Measurements from ENCODE around the gene COL17A1. TPM values are rescaled to one million over a fixed set of nuclear protein-coding genes. Genes with fewer than 3 reads are reported as not detected.

COL17A1 gene
- total and polyA plus RNA-seq, 2 donors (not counting 1 experiment from before 2014, with no cell fraction given) = under 0.01 to 0.12 TPM

DNA sequence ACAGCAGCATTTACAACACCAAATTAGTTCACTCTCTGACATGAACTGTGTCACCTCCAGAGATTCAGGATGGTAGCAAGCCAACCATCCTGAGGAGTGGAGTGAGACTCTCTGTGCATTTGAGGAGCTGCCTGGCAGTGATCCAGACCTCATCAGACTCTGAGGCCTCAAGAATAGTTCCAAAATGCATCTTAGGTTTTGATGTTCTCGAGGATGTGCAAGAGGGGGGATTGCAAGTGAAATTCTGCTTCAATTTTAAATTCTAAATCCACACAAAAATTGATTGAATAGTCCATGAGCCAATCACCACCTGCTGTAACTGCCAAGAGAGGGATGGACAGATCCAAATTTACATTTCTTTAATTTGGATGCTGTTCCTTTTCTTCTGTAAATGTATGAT is 69.0 kb downstream of the COL17A1 start:
- no peaks in the 10 kb centered on the region for H3K9me3 ChIP-seq (ENCODE audit: control insufficient read depth, insufficient read depth, low read depth, low read length)
- no peak overlapping the region for H3K27ac ChIP-seq (ENCODE audit: insufficient read depth, low read length)
- H3K9ac ChIP-seq (ENCODE audit: insufficient read depth, low read length) = no peak overlapping the region
- H4K20me1 ChIP-seq (ENCODE audit: control insufficient read depth, extremely low read depth, insufficient read depth, low read length) = no peaks in the 10 kb centered on the region
- DNase-seq (ENCODE audit: low read depth in 2 of 2) = no peak
- no peak overlapping the region for H3K4me2 ChIP-seq (ENCODE audit: extremely low read depth, insufficient read depth, low read length)
- H2AFZ ChIP-seq (ENCODE audit: low read length) = no peak overlapping the region
- no peaks in the 10 kb centered on the region for H3K4me1 ChIP-seq (ENCODE audit: control insufficient read depth, extremely low read depth, insufficient read depth, low read length)
- H3K36me3 ChIP-seq (ENCODE audit: control insufficient read depth, insufficient read depth, low read length) = peaks cover 3% of the 10 kb centered on the region
- no peaks in the 10 kb centered on the region for H3K27me3 ChIP-seq (ENCODE audit: control insufficient read depth, insufficient read depth, low read length)
- no peaks in the 10 kb centered on the region for H3K79me2 ChIP-seq (ENCODE audit: control insufficient read depth, insufficient read depth, low read length)
- H3K4me3 ChIP-seq (replicated peaks in 1 of 4; ENCODE audit: control extremely low read depth in 1 of 4, insufficient read depth in 1 of 4, low read depth in 3 of 4, low read length in 4 of 4) = no peak overlapping the region
- TF ChIP-seq, protein P1, sequence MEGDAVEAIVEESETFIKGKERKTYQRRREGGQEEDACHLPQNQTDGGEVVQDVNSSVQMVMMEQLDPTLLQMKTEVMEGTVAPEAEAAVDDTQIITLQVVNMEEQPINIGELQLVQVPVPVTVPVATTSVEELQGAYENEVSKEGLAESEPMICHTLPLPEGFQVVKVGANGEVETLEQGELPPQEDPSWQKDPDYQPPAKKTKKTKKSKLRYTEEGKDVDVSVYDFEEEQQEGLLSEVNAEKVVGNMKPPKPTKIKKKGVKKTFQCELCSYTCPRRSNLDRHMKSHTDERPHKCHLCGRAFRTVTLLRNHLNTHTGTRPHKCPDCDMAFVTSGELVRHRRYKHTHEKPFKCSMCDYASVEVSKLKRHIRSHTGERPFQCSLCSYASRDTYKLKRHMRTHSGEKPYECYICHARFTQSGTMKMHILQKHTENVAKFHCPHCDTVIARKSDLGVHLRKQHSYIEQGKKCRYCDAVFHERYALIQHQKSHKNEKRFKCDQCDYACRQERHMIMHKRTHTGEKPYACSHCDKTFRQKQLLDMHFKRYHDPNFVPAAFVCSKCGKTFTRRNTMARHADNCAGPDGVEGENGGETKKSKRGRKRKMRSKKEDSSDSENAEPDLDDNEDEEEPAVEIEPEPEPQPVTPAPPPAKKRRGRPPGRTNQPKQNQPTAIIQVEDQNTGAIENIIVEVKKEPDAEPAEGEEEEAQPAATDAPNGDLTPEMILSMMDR (conservative IDR thresholded peaks at IDR 0.05 in 1 of 2, IDR thresholded peaks at IDR 0.05 in 1 of 2; ENCODE audit: low read depth in 1 of 2, low read length in 2 of 2) = no peak
- no peak for TF ChIP-seq EZH2 (IDR thresholded peaks at IDR 0.05; ENCODE audit: low read length, missing control alignments)

DNA sequence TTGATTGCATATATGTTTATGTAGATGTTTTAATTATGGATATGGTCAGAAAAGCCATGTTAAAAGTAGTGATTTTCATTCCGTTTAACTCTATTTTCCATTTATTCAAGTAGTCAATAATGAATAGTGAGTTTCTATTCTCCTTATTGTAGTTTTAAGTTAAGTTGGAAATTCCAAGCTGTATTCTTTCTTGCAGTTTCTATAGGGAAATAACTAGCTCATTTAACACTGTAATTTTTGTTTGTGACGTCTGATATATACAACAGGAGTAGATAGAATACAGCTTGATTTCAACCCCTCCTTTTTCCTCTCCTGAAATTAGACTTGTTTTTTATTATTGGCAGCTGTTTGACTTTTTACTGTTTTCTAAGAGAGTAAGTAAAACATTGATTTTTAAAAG is 71.5 kb downstream of the COL17A1 start:
- no peak overlapping the region for H3K4me3 ChIP-seq (replicated peaks in 1 of 4; ENCODE audit: control extremely low read depth in 1 of 4, insufficient read depth in 1 of 4, low read depth in 3 of 4, low read length in 4 of 4)
- H3K4me2 ChIP-seq (ENCODE audit: extremely low read depth, insufficient read depth, low read length) = no peak overlapping the region
- no peaks in the 10 kb centered on the region for H4K20me1 ChIP-seq (ENCODE audit: control insufficient read depth, extremely low read depth, insufficient read depth, low read length)
- no peaks in the 10 kb centered on the region for H3K27me3 ChIP-seq (ENCODE audit: control insufficient read depth, insufficient read depth, low read length)
- H3K9ac ChIP-seq (ENCODE audit: insufficient read depth, low read length) = no peak overlapping the region
- H2AFZ ChIP-seq (ENCODE audit: low read length) = no peak overlapping the region
- H3K36me3 ChIP-seq (ENCODE audit: control insufficient read depth, insufficient read depth, low read length) = no peaks in the 10 kb centered on the region
- H3K4me1 ChIP-seq (ENCODE audit: control insufficient read depth, extremely low read depth, insufficient read depth, low read length) = no peaks in the 10 kb centered on the region
- no peak for DNase-seq (ENCODE audit: low read depth in 2 of 2)
- no peaks in the 10 kb centered on the region for H3K79me2 ChIP-seq (ENCODE audit: control insufficient read depth, insufficient read depth, low read length)
- H3K27ac ChIP-seq (ENCODE audit: insufficient read depth, low read length) = no peak overlapping the region
- TF ChIP-seq, protein P1 (conservative IDR thresholded peaks at IDR 0.05 in 1 of 2, IDR thresholded peaks at IDR 0.05 in 1 of 2; ENCODE audit: low read depth in 1 of 2, low read length in 2 of 2) = no peak
- TF ChIP-seq EZH2 (IDR thresholded peaks at IDR 0.05; ENCODE audit: low read length, missing control alignments) = no peak
- H3K9me3 ChIP-seq (ENCODE audit: control insufficient read depth, insufficient read depth, low read depth, low read length) = no peaks in the 10 kb centered on the region

DNA sequence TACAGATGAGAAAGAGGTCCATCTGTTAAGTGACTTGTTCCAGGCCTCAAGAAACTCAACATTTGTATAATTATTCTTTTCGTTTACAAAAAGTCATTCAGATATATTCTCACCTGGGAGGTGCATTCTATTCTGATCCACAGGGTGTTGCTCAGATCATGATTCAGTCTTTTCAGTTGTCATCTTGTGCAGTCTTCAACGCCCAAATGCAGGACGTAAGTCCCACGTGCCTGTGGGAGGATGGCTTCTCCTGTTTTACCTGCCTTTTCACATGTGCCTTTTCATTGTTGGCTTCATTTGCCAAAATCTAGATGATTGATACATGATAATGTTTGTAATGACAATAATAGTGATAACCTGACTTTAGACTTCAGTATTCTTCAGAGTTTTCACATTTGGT is 72.2 kb downstream of the COL17A1 start:
- Histone ChIP-seq H3K4me2 (ENCODE audit: extremely low read depth, insufficient read depth, low read length) (no peak overlapping the region), H3K36me3 (ENCODE audit: control insufficient read depth, insufficient read depth, low read length) (no peaks in the 10 kb centered on the region), H3K4me1 (ENCODE audit: control insufficient read depth, extremely low read depth, insufficient read depth, low read length) (no peaks in the 10 kb centered on the region), H3K9me3 (ENCODE audit: control insufficient read depth, insufficient read depth, low read depth, low read length) (no peaks in the 10 kb centered on the region), H3K27ac (ENCODE audit: insufficient read depth, low read length) (no peak overlapping the region), H3K9ac (ENCODE audit: insufficient read depth, low read length) (no peak overlapping the region), H4K20me1 (ENCODE audit: control insufficient read depth, extremely low read depth, insufficient read depth, low read length) (no peaks in the 10 kb centered on the region), H3K27me3 (ENCODE audit: control insufficient read depth, insufficient read depth, low read length) (no peaks in the 10 kb centered on the region), H3K79me2 (ENCODE audit: control insufficient read depth, insufficient read depth, low read length) (no peaks in the 10 kb centered on the region), H3K4me3 (replicated peaks in 1 of 4; ENCODE audit: control extremely low read depth in 1 of 4, insufficient read depth in 1 of 4, low read depth in 3 of 4, low read length in 4 of 4) (no peak overlapping the region), H2AFZ (ENCODE audit: low read length) (no peak overlapping the region)
- TF ChIP-seq, protein P1 (conservative IDR thresholded peaks at IDR 0.05 in 1 of 2, IDR thresholded peaks at IDR 0.05 in 1 of 2; ENCODE audit: low read depth in 1 of 2, low read length in 2 of 2) = no peak
- TF ChIP-seq EZH2 (IDR thresholded peaks at IDR 0.05; ENCODE audit: low read length, missing control alignments) = no peak
- DNase-seq (ENCODE audit: low read depth in 2 of 2) = no peak

All from fibroblast of lung (primary cell).